HEK293 (cell line): ENCODE results near the gene CNOT2.

Experiments used
- CTCF ChIA-PET: fragments of 350-600 bp; formaldehyde crosslinking; extraction: SDS; loops from one replicate; lab custom pipeline; 2021; ENCODE audit warnings: antibody characterized with exemption; lab: Yijun Ruan, JAX
- POLR2A ChIA-PET: fragments of 300-600 bp; formaldehyde crosslinking; extraction: SDS; loops from one replicate; lab custom pipeline; 2020; ENCODE audit warnings: antibody characterized with exemption, inconsistent platforms; lab: Yijun Ruan, JAX
- H3K27ac ChIP-seq: fragments of 200-500 bp; sonication (Bioruptor generic); 2 replicates; pipeline ENCODE4 v1.5.1; 2014; ENCODE audit warnings: low read depth, low read length, control low read depth, inconsistent platforms; ENCODE audit errors: extremely low read depth
- H3K36me3 ChIP-seq, 2 experiments: fragments of 200-500 bp in 1 of 2; sonication (Bioruptor generic) in 1 of 2; 1 replicate in 1 of 2; 2 replicates in 1 of 2; pipeline ENCODE4 v1.5.1; 2014 to 2017; ENCODE audit warnings: inconsistent platforms in 2 of 2, low read length in 2 of 2; ENCODE audit not compliant: control insufficient read depth in 2 of 2, insufficient read depth in 1 of 2
- H3K4me1 ChIP-seq: fragments of 200-500 bp; sonication (Bioruptor generic); 2 replicates; pipeline ENCODE4 v1.5.1; 2014; ENCODE audit warnings: mild to moderate bottlenecking, low read length, inconsistent platforms; ENCODE audit not compliant: control insufficient read depth, insufficient read depth
- H3K4me3 ChIP-seq: 2 replicates; pipeline ENCODE4 v1.5.1; 2011; ENCODE audit warnings: low read depth, mild to moderate bottlenecking, control low read depth, low read length, moderate library complexity
- H3K9me3 ChIP-seq: fragments of 200-500 bp; sonication (Bioruptor generic); 2 replicates; pipeline ENCODE4 v1.5.1; 2014; ENCODE audit warnings: low read depth, low read length, inconsistent platforms; ENCODE audit not compliant: control insufficient read depth, insufficient read depth
- FEZF1 ChIP-seq: fragments of 450-650 bp; formaldehyde crosslinking; IDR thresholded peaks from 2 replicates; pipeline ENCODE4 v1.5.1; 2016; ENCODE audit warnings: missing biosample characterization, missing genetic modification characterization
- SCRT2 ChIP-seq: fragments of 450-650 bp; formaldehyde crosslinking; IDR thresholded peaks from 2 replicates; pipeline ENCODE4 v1.5.1; 2016; ENCODE audit warnings: missing biosample characterization, missing genetic modification characterization
- SETDB1 ChIP-seq: IDR thresholded peaks from one replicate; pipeline ENCODE4 v1.6.1; 2017; ENCODE audit warnings: mild to moderate bottlenecking, low read length, moderate library complexity, mixed read lengths; ENCODE audit not compliant: insufficient read length
- ZFP69B ChIP-seq: fragments of 450-650 bp; formaldehyde crosslinking; IDR thresholded peaks from 2 replicates; pipeline ENCODE4 v1.5.1; 2016; ENCODE audit warnings: missing biosample characterization, missing genetic modification characterization
- ZNF112 ChIP-seq: fragments of 450-650 bp; formaldehyde crosslinking; IDR thresholded peaks from 2 replicates; pipeline ENCODE4 v1.5.0; 2017; ENCODE audit warnings: missing biosample characterization, missing genetic modification characterization
- ZNF133 ChIP-seq: fragments of 450-650 bp; formaldehyde crosslinking; IDR thresholded peaks from 2 replicates; pipeline ENCODE4 v1.5.1; 2016; ENCODE audit warnings: missing biosample characterization, missing genetic modification characterization
- ZNF211 ChIP-seq: fragments of 450-650 bp; formaldehyde crosslinking; IDR thresholded peaks from 2 replicates; pipeline ENCODE4 v1.5.1; 2016; ENCODE audit warnings: low read depth, missing biosample characterization, missing genetic modification characterization
- ZNF335 ChIP-seq: fragments of 450-650 bp; formaldehyde crosslinking; conservative IDR thresholded peaks from 2 replicates; pipeline ENCODE4 v1.5.1; 2016; ENCODE audit warnings: missing biosample characterization, missing genetic modification characterization
- ZNF423 ChIP-seq: fragments of 450-650 bp; formaldehyde crosslinking; IDR thresholded peaks from 2 replicates; pipeline ENCODE4 v1.5.1; 2016; ENCODE audit warnings: missing biosample characterization, missing genetic modification characterization
- ZNF501 ChIP-seq: fragments of 450-650 bp; formaldehyde crosslinking; IDR thresholded peaks from 2 replicates; pipeline ENCODE4 v1.5.1; 2016; ENCODE audit warnings: missing biosample characterization, missing genetic modification characterization
- ZNF561 ChIP-seq: fragments of 450-650 bp; IDR thresholded peaks from 2 replicates; pipeline ENCODE4 v1.5.1; 2018; ENCODE audit warnings: missing biosample characterization, missing genetic modification characterization, borderline replicate concordance
- ZNF596 ChIP-seq: fragments of 450-650 bp; IDR thresholded peaks from 2 replicates; pipeline ENCODE4 v1.5.0; 2018; ENCODE audit warnings: missing biosample characterization, mild to moderate bottlenecking, missing genetic modification characterization, moderate library complexity
- ZNF660 ChIP-seq: fragments of 450-650 bp; IDR thresholded peaks from 2 replicates; pipeline ENCODE4 v1.5.1; 2018; ENCODE audit warnings: missing biosample characterization, mild to moderate bottlenecking, missing genetic modification characterization
- ZSCAN16 ChIP-seq: fragments of 450-650 bp; formaldehyde crosslinking; IDR thresholded peaks from 2 replicates; pipeline ENCODE4 v1.5.1; 2016; ENCODE audit warnings: missing biosample characterization, missing genetic modification characterization
- TF ChIP-seq, protein P1 (sequence below): fragments of 450-650 bp; formaldehyde crosslinking; IDR thresholded peaks from 2 replicates; pipeline ENCODE4 v1.5.1; 2017; ENCODE audit warnings: missing biosample characterization, missing genetic modification characterization
- TF ChIP-seq, protein P2 (sequence below): fragments of 450-650 bp; formaldehyde crosslinking; optimal IDR thresholded peaks from 2 replicates; pipeline ENCODE3; 2016; ENCODE audit warnings: missing biosample characterization, mild to moderate bottlenecking, missing genetic modification characterization
- TF ChIP-seq, protein P3 (sequence below): fragments of 450-650 bp; formaldehyde crosslinking; conservative IDR thresholded peaks from 2 replicates; pipeline ENCODE4 v1.5.1; 2016; ENCODE audit warnings: low read depth, missing biosample characterization, missing genetic modification characterization
- TF ChIP-seq, protein P4 (sequence below): fragments of 450-650 bp; formaldehyde crosslinking; IDR thresholded peaks from 2 replicates; pipeline ENCODE4 v1.5.1; 2016; ENCODE audit warnings: missing biosample characterization, missing genetic modification characterization, borderline replicate concordance
- TF ChIP-seq, protein P5 (sequence below): fragments of 450-650 bp; formaldehyde crosslinking; IDR thresholded peaks from 2 replicates; pipeline ENCODE4 v1.5.1; 2016; ENCODE audit warnings: missing biosample characterization, missing genetic modification characterization, low read depth
- TF ChIP-seq, protein P6 (sequence below): fragments of 450-650 bp; formaldehyde crosslinking; IDR thresholded peaks from 2 replicates; pipeline ENCODE4 v1.5.1; 2017; ENCODE audit warnings: missing biosample characterization, missing genetic modification characterization

CNOT2 gene

DNA sequence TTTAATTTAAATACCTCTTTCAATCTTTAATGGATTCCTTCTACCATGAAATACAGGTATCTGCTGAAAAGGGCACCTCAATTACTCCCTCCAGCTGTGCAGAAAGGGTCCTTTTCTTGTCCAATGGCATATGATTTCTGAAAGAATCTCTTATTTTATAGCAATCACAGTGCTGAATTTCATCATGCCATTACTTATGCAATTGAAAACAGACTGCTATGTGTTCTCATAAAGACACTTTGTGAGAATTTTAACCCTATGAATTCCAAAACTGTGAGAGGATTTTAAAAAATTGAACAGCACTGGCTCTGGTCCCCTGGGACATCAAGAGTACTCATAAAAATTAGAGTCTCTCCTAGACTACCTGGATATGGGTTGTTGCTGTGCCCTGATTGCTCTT is 45.9 kb upstream of the CNOT2 start:
- Histone ChIP-seq H3K9me3 (no peaks in the 10 kb centered on the region), H3K4me1 (no peaks in the 10 kb centered on the region), H3K36me3 (no peaks in the 10 kb centered on the region), H3K4me3 (no peak overlapping the region), H3K27ac (no peak overlapping the region)
- ChIA-PET POLR2A (no interaction called here), CTCF (no interaction called here)
- TF ChIP-seq, protein P1, sequence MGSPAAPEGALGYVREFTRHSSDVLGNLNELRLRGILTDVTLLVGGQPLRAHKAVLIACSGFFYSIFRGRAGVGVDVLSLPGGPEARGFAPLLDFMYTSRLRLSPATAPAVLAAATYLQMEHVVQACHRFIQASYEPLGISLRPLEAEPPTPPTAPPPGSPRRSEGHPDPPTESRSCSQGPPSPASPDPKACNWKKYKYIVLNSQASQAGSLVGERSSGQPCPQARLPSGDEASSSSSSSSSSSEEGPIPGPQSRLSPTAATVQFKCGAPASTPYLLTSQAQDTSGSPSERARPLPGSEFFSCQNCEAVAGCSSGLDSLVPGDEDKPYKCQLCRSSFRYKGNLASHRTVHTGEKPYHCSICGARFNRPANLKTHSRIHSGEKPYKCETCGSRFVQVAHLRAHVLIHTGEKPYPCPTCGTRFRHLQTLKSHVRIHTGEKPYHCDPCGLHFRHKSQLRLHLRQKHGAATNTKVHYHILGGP = no peak
- TF ChIP-seq ZFP69B (tag by site-specific recombination) (no peak), ZNF660 (tag by site-specific recombination) (0 out of 2 replicates have a peak, but pooled peaks have one; percentile 50), FEZF1 (0 out of 2 replicates have a peak, but pooled peaks have one; percentile 21), ZNF112 (tag by site-specific recombination) (no peak), ZSCAN16 (tag by site-specific recombination) (no peak), ZNF335 (tag by site-specific recombination) (peak; percentile 37), ZNF211 (tag by site-specific recombination) (no peak), ZNF596 (tag by site-specific recombination) (no peak), ZNF561 (tag by site-specific recombination) (0 out of 2 replicates have a peak, but pooled peaks have one; percentile 52), SCRT2 (no peak), ZNF133 (tag by site-specific recombination) (no peak), ZNF501 (tag by site-specific recombination) (no peak)
- TF ChIP-seq, protein P2, sequence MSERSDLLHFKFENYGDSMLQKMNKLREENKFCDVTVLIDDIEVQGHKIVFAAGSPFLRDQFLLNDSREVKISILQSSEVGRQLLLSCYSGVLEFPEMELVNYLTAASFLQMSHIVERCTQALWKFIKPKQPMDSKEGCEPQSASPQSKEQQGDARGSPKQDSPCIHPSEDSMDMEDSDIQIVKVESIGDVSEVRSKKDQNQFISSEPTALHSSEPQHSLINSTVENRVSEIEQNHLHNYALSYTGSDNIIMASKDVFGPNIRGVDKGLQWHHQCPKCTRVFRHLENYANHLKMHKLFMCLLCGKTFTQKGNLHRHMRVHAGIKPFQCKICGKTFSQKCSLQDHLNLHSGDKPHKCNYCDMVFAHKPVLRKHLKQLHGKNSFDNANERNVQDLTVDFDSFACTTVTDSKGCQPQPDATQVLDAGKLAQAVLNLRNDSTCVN = no peak
- TF ChIP-seq, protein P3, sequence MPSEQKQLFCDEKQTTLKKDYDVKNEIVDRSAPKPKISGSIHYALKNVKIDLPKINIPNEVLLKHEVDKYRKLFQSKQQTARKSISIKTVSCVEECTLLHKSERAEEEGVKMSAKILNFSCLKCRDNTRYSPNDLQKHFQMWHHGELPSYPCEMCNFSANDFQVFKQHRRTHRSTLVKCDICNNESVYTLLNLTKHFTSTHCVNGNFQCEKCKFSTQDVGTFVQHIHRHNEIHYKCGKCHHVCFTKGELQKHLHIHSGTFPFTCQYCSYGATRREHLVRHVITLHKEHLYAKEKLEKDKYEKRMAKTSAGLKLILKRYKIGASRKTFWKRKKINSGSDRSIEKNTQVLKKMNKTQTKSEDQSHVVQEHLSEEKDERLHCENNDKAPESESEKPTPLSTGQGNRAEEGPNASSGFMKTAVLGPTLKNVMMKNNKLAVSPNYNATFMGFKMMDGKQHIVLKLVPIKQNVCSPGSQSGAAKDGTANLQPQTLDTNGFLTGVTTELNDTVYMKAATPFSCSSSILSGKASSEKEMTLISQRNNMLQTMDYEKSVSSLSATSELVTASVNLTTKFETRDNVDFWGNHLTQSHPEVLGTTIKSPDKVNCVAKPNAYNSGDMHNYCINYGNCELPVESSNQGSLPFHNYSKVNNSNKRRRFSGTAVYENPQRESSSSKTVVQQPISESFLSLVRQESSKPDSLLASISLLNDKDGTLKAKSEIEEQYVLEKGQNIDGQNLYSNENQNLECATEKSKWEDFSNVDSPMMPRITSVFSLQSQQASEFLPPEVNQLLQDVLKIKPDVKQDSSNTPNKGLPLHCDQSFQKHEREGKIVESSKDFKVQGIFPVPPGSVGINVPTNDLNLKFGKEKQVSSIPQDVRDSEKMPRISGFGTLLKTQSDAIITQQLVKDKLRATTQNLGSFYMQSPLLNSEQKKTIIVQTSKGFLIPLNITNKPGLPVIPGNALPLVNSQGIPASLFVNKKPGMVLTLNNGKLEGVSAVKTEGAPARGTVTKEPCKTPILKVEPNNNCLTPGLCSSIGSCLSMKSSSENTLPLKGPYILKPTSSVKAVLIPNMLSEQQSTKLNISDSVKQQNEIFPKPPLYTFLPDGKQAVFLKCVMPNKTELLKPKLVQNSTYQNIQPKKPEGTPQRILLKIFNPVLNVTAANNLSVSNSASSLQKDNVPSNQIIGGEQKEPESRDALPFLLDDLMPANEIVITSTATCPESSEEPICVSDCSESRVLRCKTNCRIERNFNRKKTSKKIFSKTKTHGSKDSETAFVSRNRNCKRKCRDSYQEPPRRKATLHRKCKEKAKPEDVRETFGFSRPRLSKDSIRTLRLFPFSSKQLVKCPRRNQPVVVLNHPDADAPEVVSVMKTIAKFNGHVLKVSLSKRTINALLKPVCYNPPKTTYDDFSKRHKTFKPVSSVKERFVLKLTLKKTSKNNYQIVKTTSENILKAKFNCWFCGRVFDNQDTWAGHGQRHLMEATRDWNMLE (tag by site-specific recombination) = 0 out of 2 replicates have a peak, but pooled peaks have one; percentile 24

DNA sequence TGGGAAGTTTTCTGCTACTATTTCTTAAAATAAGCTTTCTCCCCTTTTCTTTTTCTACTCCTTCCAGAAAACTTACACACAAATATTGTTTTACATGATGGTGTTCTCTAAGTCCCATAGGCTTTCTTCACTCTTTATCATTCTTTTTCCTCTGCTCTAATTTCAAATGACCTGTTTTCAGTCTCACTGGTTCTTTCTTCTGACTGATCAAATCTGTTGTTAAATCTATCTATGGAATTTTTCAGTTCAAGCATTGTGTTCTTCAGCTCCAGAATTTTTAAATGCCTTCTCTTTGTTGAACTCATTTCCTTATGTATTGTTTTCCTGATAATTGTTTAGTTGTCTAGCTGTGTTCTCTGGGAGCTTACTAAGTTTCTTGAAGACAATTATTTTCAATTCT is 29.5 kb upstream of the CNOT2 start:
- ChIA-PET POLR2A (no interaction called here), CTCF (no interaction called here)
- TF ChIP-seq, protein P4, sequence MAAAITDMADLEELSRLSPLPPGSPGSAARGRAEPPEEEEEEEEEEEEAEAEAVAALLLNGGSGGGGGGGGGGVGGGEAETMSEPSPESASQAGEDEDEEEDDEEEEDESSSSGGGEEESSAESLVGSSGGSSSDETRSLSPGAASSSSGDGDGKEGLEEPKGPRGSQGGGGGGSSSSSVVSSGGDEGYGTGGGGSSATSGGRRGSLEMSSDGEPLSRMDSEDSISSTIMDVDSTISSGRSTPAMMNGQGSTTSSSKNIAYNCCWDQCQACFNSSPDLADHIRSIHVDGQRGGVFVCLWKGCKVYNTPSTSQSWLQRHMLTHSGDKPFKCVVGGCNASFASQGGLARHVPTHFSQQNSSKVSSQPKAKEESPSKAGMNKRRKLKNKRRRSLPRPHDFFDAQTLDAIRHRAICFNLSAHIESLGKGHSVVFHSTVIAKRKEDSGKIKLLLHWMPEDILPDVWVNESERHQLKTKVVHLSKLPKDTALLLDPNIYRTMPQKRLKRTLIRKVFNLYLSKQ (tag by site-specific recombination) = no peak
- TF ChIP-seq, protein P5, sequence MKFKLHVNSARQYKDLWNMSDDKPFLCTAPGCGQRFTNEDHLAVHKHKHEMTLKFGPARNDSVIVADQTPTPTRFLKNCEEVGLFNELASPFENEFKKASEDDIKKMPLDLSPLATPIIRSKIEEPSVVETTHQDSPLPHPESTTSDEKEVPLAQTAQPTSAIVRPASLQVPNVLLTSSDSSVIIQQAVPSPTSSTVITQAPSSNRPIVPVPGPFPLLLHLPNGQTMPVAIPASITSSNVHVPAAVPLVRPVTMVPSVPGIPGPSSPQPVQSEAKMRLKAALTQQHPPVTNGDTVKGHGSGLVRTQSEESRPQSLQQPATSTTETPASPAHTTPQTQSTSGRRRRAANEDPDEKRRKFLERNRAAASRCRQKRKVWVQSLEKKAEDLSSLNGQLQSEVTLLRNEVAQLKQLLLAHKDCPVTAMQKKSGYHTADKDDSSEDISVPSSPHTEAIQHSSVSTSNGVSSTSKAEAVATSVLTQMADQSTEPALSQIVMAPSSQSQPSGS (tag by site-specific recombination) = no peak
- TF ChIP-seq ZNF423 (no peak), SETDB1 (peak; percentile 55)
- TF ChIP-seq, protein P6, sequence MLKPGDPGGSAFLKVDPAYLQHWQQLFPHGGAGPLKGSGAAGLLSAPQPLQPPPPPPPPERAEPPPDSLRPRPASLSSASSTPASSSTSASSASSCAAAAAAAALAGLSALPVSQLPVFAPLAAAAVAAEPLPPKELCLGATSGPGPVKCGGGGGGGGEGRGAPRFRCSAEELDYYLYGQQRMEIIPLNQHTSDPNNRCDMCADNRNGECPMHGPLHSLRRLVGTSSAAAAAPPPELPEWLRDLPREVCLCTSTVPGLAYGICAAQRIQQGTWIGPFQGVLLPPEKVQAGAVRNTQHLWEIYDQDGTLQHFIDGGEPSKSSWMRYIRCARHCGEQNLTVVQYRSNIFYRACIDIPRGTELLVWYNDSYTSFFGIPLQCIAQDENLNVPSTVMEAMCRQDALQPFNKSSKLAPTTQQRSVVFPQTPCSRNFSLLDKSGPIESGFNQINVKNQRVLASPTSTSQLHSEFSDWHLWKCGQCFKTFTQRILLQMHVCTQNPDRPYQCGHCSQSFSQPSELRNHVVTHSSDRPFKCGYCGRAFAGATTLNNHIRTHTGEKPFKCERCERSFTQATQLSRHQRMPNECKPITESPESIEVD (tag by site-specific recombination) = no peak
- no peaks in the 10 kb centered on the region for H3K9me3 ChIP-seq
- H3K4me1 ChIP-seq = no peaks in the 10 kb centered on the region
- H3K27ac ChIP-seq = no peak overlapping the region
- H3K36me3 ChIP-seq = no peaks in the 10 kb centered on the region
- H3K4me3 ChIP-seq = no peak overlapping the region
